NCI-H524 (cell line): ENCODE results near the gene OR6V1.

Experiments
- DNase-seq, 2 experiments: peaks; one replicate each; lab custom pipeline; 2025; lab: John Stamatoyannopoulos, UW

OR6V1 gene

GRCh38 chr7:143052041-143052440, at the start of gene OR6V1:
Gene OR6V1, plus strand, starts transcription at chr7:143052341. Its CDS starts 0 bp downstream, at chr7:143052341.
- DNase-seq = no peak

DNA sequence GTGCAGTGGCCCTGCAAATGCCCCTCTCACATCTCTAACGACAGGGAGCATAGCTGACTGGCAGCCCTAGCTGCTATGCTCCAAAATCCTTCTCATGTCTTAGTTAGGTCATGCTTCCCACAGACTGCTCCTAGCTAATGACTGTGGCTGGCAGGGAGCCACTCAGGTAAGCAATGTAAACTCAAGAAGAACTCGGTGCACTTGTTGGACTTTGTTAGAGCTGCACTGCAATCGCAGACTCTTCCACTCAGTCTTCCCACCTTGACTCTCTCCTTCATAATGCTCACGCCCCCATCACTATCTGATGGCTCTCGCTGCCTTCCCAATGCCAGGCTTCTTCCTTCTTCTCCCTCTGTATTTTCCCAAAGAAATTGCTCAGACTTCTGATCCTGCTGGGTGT, 49.2 kb upstream of the OR6V1 start:
- no peak for DNase-seq

DNA sequence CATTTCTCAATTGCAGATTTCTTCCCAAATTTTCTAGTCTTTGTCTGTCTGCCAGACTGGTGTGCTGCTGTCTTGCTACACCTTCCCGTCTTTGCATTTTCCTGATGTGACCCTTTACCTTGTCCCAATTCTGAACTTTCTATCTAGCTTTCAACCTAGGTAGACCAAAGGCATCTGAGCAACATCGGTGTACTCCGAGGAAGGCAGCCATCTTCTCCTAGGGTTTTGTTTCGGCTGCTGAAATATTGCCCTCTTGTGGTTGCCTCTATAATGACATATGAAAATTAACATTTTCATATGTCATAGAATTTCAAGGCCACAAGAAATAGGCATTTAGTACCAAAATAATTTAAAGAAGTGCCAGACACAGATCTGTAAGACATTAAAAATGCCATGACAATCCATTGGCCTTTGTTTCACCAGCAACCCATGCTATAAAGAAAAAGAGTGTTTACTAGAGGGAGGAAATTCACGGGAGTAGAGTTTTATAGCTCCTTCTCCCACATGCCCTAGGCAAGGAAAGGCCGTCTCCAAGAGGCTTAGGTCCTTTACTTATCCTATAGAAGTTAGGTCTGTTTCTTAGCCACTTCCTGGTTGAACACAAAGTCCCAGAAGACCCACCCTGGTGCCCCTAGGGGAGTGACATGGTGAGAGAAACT, 48.6 kb upstream of the OR6V1 start:
- DNase-seq = peak in 1 of 2 experiments; percentile 54

- DNase-seq = no peak
These were observed 46.4 kb upstream of the OR6V1 start for GRCh38 chr7:143005632-143006260.

- DNase-seq = peak; percentile 47 to 65
These were observed 43.9 kb upstream of the OR6V1 start for GRCh38 chr7:143008007-143008901.

- no peak for DNase-seq
These were observed 40.1 kb upstream of the OR6V1 start for GRCh38 chr7:143012001-143012400.

- no peak for DNase-seq
These were observed 39.7 kb upstream of the OR6V1 start for GRCh38 chr7:143012409-143012808.

DNA sequence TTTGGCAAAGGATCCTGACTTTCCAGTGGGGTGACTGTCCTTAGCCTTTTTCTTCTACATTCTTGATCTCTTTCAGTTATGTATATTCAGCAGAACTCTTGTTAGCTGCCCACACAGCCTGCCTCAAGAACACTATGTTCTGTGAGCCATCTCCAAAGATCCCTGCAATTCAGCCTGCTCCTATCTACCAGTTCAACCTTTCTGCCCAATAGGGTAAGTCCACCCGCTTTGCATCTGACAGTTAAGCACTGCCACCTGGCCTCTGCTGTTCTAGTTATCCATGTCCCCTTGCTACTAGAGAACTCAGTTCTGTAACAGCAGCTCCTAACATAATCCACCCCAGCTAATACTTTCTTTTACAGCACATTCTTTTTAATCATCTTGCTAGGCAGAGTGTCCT, 38.7 kb upstream of the OR6V1 start:
- peak in 1 of 2 experiments; percentile 46 for DNase-seq

DNA sequence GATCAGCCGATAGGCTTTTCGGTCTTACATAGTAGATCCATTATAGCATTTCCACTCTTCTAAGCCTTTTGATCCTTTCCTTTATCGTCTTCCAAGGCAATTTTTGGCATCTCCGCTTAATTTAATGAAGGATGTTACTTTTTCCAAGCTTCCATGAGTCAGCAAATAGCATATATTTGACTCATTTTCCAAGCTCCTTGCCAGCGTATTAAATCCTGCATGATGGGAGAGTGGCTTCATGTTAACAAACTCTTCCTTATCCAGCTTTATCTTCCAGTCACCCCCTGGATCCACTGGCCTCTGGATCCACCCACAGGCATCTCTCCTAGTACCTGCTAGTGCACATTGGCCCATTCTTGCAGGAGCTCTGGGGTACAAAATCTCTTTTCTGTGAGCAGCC, 38.2 kb upstream of the OR6V1 start:
- DNase-seq = no peak

- DNase-seq = no peak
These were observed 37.1 kb upstream of the OR6V1 start for GRCh38 chr7:143015084-143015483.

DNA sequence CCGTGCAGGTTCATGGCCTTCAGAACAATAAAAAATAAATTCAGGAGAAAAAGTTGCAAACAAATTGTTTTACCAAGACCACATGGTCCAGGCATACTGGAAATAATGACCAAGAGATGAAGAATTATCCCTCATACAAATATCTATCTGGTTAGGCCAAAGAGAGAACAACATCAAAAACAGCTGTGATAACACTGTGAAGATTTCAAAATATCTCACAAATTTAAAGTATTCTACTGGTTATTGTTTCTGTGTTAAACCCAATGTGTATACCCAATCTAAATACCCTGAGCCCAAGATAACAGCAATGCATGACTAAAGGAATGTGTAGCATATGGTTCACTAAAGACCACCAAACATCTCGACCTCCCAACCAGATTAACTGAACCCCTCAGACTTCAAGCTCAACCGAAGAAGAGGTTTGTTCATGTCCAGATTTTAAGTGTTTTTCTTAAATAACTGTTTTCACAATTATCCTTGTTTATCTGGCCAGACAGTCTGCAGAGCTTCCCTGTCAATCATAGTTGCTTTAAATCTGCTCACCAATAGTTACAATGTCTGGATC, 36.1 kb upstream of the OR6V1 start:
- DNase-seq = no peak

- DNase-seq = no peak
These were observed 35.1 kb upstream of the OR6V1 start for GRCh38 chr7:143016996-143017395.

- no peak for DNase-seq
These were observed 33.2 kb upstream of the OR6V1 start for GRCh38 chr7:143018931-143019330.

GRCh38 chr7:143023047-143023446, 29.1 kb upstream of the OR6V1 start:
- DNase-seq = no peak

GRCh38 chr7:143025371-143025770, 26.8 kb upstream of the OR6V1 start:
- DNase-seq = no peak

- no peak for DNase-seq
These were observed 25.1 kb upstream of the OR6V1 start, which contains the start of gene OR9A2 for GRCh38 chr7:143027032-143027431. Gene OR9A2, minus strand, starts transcription at chr7:143027132. Its CDS starts 0 bp downstream, at chr7:143027132.

- DNase-seq = no peak
These were observed 24.5 kb upstream of the OR6V1 start for GRCh38 chr7:143027683-143028082.

DNA sequence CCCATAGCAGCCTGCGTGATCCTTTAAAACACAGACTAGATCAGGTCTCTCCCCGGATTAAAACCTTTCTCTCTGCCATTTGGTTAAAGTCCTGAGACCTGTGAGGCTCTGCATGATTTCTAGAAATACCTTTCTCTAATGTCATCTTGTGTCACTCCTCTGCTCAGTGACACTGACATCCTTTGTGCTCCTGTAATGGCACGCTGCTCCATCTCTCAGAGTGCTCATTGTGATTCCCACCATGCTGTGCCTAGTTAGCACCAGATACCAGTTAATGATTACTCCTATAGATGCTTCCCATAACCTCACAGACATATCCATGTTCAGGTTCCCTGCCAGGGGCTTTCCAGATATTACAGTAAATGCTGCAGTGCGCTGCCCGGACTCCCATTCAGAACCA, 13.5 kb upstream of the OR6V1 start:
- no peak for DNase-seq

GRCh38 chr7:143040209-143040715, 11.9 kb upstream of the OR6V1 start:
- no peak for DNase-seq

DNA sequence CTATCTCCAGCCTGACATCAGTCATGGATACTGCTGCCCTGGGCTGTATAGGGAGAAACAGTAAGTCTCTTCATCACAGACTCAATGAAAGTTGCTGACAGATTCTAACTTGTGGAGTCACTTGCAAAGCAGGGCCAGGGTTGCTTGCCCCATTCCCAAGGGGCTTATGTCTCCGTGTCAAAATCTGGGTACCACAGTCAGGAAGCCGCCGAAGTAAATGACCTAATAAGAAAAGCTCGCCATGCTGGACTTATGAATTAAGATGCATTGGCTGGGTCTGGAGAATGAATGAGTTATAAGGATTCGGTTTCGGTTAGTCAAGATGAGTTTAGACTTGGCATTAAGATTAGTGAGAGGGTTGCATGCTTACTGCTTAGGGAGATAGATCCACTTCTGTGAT, 10.8 kb upstream of the OR6V1 start:
- DNase-seq = no peak

DNA sequence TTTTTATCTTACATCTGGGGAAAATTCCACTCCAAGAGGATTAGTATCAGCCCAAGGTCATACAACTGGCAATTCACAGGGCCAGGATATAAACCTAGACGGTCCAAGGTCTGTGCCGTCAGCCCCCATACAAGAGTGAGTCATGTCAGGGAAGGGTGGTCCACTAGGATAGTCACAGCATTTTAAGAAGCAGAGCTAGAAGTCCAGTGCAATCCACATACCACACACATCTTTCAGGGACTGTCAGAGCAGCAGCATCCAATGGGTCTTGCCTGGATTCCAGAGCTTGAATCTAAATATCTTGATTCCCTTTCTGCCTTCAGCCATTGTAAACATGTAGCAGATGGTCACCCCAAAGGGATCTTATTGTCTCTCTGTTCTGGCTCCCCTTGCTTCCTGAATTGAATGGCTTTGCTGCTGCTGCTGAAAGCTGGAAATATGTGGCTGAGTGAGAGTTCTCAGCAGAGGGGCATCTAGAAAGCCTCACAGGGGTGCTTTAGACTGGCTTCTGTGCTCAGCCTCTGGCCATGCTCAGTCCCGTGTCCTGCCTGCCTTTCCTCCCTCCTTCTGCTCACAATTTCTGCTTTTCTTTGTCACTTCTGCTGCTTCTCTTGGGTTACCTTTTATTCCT, 9.9 kb upstream of the OR6V1 start:
- DNase-seq = peak; percentile 34 to 76
